HT-29 (cell line): ENCODE measurements around the gene TGM1. TPM values are rescaled to one million over a fixed set of nuclear protein-coding genes. Genes with fewer than 3 reads are reported as not detected.
A peak's percentile ranks its signal among the peaks of the same experiment; 100 is the strongest.
"Not testable (repeated sequence)": the region's sequence is repeated elsewhere in the genome, so short reads cannot be mapped to it uniquely, and the experiment has no call there.

ENCODE experiments used
- DNase-seq: peaks from one replicate; pipeline ENCODE4 v3.0.0-alpha.2; 2015; ENCODE audit warnings: low spot score
- total RNA-seq: library from RNA; depleted of rRNA; stranded (reverse); fragments of >200 nt; shearing (Covaris generic); gene quantifications from 2 replicates; pipeline ENCODE4 v1.2.3, GENCODE V29; 2014

Gene TGM1
- total RNA-seq, 1 experiment from 2014 or later = 2.8 TPM

GRCh38 chr14:24254630-24255392 lies 8.2 kb downstream of the TGM1 start:
- no peak for DNase-seq

- no peak for DNase-seq
These were observed 9.0 kb downstream of the TGM1 start for GRCh38 chr14:24253936-24254335.

GRCh38 chr14:24252289-24253124 lies 10.5 kb downstream of the TGM1 start:
- no peak for DNase-seq

- DNase-seq = no peak
These were observed 11.1 kb downstream of the TGM1 start for GRCh38 chr14:24251880-24252288.

GRCh38 chr14:24250354-24250753 lies 12.6 kb downstream of the TGM1 start:
- no peak for DNase-seq

- no peak for DNase-seq
These were observed 13.6 kb downstream of the TGM1 start for GRCh38 chr14:24249230-24250021.

- DNase-seq = no peak
These were observed 15.6 kb downstream of the TGM1 start for GRCh38 chr14:24247422-24247821.

- no peak for DNase-seq
These were observed 16.2 kb downstream of the TGM1 start for GRCh38 chr14:24246765-24247212.

- not testable (repeated sequence) for DNase-seq
These were observed 17.6 kb downstream of the TGM1 start for GRCh38 chr14:24245350-24245749.

- DNase-seq = no peak
These were observed 19.6 kb downstream of the TGM1 start for GRCh38 chr14:24243336-24243836.

- DNase-seq = peak; percentile 85
These were observed 21.0 kb downstream of the TGM1 start for GRCh38 chr14:24241829-24242443.

GRCh38 chr14:24240110-24240918 lies 22.7 kb downstream of the TGM1 start:
- DNase-seq = no peak

GRCh38 chr14:24238527-24239037 lies 24.4 kb downstream of the TGM1 start:
- DNase-seq = no peak

GRCh38 chr14:24238123-24238522 lies 24.9 kb downstream of the TGM1 start:
- DNase-seq = no peak

- no peak for DNase-seq
These were observed 25.5 kb downstream of the TGM1 start for GRCh38 chr14:24237463-24237955.

- no peak for DNase-seq
These were observed 26.1 kb downstream of the TGM1 start for GRCh38 chr14:24236689-24237462.

GRCh38 chr14:24235804-24236688 lies 26.9 kb downstream of the TGM1 start:
- DNase-seq = no peak
